T1000 (cell line): Measurements from ENCODE around the gene ANKMY1.

ENCODE experiments used
- DNase-seq: peaks from one replicate; lab custom pipeline; 2025; ENCODE audit warnings: mixed read lengths; lab: John Stamatoyannopoulos, UW

The ANKMY1 gene

GRCh38 chr2:240434728-240435456 lies 122.9 kb downstream of the ANKMY1 start:
- peak; percentile 82 for DNase-seq

GRCh38 chr2:240433973-240434727 lies 123.6 kb downstream of the ANKMY1 start:
- peak; percentile 76 for DNase-seq

DNA sequence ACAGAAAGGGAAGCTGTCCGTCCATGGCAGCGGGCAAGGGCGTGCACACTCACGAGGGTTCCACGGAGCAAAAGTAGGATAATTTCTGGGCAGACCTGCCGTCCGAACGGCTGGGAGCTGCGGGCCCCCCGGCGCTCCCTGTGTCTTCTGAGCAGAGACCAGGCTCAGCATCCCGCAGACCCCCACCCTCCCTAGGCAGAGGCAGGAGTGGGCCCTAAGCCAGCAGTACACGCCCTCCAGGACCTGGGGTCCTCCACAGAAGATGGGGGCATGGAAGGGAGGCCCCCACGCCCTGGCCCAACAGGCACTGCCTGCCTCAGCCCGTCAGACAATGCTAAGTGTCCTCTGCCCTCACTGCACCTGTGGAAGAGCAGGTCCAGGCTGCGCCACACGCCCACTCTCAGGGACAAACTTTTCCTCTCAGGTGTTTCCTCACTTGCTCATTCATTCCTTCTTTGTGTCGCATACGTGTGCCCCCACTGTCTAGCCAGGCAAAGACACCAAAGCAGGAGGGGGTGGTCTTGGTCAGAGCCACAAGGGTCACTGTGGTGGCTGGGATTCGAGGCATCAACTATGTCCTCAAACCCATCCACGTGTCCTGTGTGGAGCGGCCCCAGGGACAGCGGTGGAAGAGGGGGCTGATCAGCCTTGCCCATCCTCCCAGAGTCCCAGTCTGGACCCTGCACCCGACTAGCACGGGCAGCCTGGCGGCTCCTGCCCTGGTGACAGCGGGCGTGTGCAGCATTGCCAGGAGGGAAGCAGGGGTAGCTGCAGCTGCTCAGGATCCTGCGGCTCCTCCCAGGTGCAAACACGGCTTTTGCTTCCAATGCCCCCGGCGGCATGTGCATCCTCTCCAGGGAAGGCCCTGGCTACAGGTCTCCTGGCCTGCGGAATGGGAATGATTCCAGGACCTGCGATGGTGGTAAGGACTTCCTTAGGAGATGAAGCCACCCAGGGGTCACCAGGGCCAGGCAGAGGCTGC lies 124.7 kb downstream of the ANKMY1 start:
- no peak for DNase-seq

DNA sequence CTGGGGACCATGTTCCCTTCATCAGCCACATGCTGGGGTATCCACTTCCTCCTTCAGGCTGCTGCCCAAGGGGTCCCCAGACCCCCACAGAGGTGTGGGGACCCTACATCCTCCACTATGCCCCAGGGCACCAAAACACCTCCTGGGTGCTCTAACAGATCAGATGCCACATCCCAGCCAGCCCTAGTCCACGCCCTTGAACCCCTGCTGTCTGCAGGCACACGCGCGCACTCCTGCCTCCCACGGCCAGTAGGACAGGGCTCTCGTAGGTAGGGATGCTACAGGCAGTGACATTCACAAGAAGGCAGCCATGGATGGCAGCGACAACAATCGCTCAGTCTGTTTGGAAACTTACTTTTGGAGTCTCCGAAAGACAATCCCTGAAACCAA lies 125.4 kb downstream of the ANKMY1 start:
- no peak for DNase-seq

- no peak for DNase-seq
Measured at GRCh38 chr2:240431661-240432424, 125.9 kb downstream of the ANKMY1 start.

DNA sequence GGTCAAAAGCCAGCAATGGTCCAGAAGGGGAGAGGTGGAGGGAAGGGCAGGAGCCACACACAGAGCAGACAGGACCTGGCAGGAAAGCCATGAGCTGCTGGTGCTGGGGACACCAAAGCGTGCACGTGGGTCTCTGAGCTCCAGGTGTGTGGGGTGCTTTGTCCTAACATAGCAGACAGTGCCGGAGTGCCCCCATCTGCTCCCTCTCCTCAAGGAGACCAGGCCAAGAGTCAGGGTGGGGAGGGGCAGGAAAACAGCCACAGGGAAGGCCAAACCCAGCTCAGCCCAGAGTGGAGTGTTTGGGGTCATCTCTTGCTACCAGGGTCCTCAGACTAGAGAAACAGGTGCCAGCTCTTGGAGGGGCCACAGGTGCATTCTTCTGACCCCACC lies 126.5 kb downstream of the ANKMY1 start:
- DNase-seq = no peak

- DNase-seq = no peak
Measured at GRCh38 chr2:240430595-240430994, 127.2 kb downstream of the ANKMY1 start.

DNA sequence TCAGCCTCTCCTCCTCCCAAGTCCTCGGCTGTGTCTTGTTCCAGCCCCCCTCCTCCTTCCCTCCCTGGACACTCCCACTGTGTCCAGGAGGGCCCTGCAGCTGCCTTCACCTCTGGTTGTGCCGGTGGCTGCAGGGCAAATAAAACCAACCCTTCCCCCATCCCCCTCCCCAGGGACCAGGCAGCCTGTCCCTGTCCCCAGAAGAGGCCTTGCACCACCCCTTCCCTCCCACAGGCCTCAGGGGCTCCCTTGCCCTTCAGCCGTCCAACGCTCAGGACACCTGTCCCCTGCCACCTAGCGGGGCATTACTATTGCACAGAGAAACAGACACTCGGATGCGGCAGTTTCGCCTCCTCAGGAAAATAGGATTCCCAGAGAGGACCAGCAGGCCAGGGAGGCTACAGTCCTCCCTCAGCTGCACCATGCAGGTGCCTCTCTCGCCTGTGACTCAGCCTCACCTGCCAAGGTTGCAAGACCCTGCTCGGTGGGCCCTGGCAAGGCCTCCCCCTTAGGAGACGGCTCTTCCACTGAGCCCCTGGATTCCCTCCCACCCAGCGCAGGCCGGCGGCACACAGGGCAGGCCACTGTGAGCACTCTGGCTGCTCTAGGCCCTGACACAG lies 127.8 kb downstream of the ANKMY1 start:
- DNase-seq = no peak
